DND-41 (cell line): ENCODE measurements around the gene DDX60.

ENCODE experiments used
- CTCF ChIP-seq: IDR thresholded peaks from 2 replicates; pipeline ENCODE4 v1.5.1; 2012; ENCODE audit warnings: borderline replicate concordance, low read length, moderate library complexity, mild to moderate bottlenecking; ENCODE audit not compliant: poor library complexity, severe bottlenecking; ENCODE audit errors: extremely low read depth
- EZH2 ChIP-seq: IDR thresholded peaks from 3 replicates; pipeline ENCODE4 v1.6.1; 2012; ENCODE audit warnings: borderline replicate concordance, low read depth, mild to moderate bottlenecking, moderate library complexity, low read length, inconsistent platforms; ENCODE audit not compliant: severe bottlenecking

- TF ChIP-seq EZH2: no peak
- TF ChIP-seq CTCF: no peak
These were observed 42.9 kb upstream of the DDX60 start for GRCh38 chr4:168361365-168362024.
